RWPE1 (cell line): Measurements from ENCODE around the gene TGFBI.

ENCODE experiments used
- CTCF ChIA-PET: fragments of 350-600 bp; sonication (Branson Sonifier 250); formaldehyde crosslinking; extraction: SDS; loops from one replicate; lab custom pipeline; 2021; lab: Yijun Ruan, JAX
- POLR2A ChIA-PET: fragments of 400-600 bp; formaldehyde crosslinking; extraction: SDS; loops from one replicate; lab custom pipeline; 2020; ENCODE audit warnings: antibody characterized with exemption; ENCODE audit not compliant: low non-redundant PET; lab: Yijun Ruan, JAX
- DNase-seq: peaks from one replicate; pipeline ENCODE4 v3.0.0; 2012; ENCODE audit warnings: low spot score
- H3K27ac ChIP-seq: fragments of 450-650 bp; 2 replicates; pipeline ENCODE4 v1.5.1; 2017
- CTCF ChIP-seq: fragments of 450-650 bp; conservative IDR thresholded peaks from 2 replicates; pipeline ENCODE4 v1.5.1; 2017; ENCODE audit warnings: low read depth, mild to moderate bottlenecking

The TGFBI gene

GRCh38 chr5:136090319-136090718 lies 61.5 kb downstream of the TGFBI start:
- POLR2A ChIA-PET, result no interaction called here

DNA sequence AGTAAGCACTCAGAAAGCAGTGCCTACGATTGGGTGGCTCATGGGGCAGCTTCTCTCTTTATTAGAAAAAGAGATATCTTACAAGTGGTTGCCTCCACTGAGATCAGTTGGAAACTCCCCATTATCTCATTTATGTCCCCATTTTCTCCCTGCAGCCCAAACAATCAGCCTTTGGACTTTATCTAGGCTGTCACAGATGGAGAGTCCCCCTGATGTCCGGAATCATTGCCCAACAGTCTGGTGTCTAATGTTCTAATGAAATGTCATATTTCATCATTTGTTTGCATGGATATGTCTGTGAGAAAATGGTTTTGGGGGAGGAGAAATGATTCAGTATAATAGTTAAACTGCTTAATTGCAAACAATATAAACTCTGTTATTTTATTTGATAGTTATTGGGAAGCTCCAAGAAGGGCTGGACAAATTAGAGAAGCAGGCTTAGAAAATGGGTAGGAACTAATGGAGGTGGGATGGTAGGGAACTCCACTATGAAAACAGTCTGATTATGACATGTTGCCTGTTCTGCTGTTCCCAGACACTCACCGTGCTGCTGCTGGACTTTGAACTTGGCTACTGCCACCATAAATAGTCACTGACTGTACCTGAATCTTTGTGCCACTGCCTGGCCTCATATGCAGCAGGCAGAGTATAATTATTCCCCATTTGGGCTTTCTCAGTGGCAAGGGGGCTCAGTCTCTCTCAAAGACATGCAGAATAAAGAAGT lies 65.6 kb downstream of the TGFBI start:
- H3K27ac ChIP-seq, result no peak overlapping the region
- no peak for TF ChIP-seq CTCF
- CTCF ChIA-PET, result interaction anchor here (0.6 to 2.4 kb wide), 2 partner anchors 12 to 31 kb away, joined by 4 to 8 read pairs; no protein-coding TSS in a partner anchor
- POLR2A ChIA-PET, result no interaction called here
- DNase-seq, result no peak

More at GRCh38 chr5:136090319-136090718, 61.5 kb downstream of the TGFBI start:
- CTCF ChIA-PET, result no interaction called here
- no peak for TF ChIP-seq CTCF
- no peak overlapping the region for H3K27ac ChIP-seq
- no peak for DNase-seq

GRCh38 chr5:136094913-136095641 lies 66.3 kb downstream of the TGFBI start:
- ChIA-PET POLR2A (no interaction called here), CTCF (interaction anchor here (0.6 to 2.4 kb wide), 3 partner anchors 12 to 1634 kb away, joined by 4 to 8 read pairs (median 4); no protein-coding TSS in a partner anchor)
- no peak for TF ChIP-seq CTCF
- H3K27ac ChIP-seq, result no peak overlapping the region
- DNase-seq, result no peak

GRCh38 chr5:136098176-136098575 lies 69.4 kb downstream of the TGFBI start:
- ChIA-PET CTCF (no interaction called here), POLR2A (no interaction called here)
- no peak for DNase-seq
- no peak for TF ChIP-seq CTCF
- H3K27ac ChIP-seq, result no peak overlapping the region

DNA sequence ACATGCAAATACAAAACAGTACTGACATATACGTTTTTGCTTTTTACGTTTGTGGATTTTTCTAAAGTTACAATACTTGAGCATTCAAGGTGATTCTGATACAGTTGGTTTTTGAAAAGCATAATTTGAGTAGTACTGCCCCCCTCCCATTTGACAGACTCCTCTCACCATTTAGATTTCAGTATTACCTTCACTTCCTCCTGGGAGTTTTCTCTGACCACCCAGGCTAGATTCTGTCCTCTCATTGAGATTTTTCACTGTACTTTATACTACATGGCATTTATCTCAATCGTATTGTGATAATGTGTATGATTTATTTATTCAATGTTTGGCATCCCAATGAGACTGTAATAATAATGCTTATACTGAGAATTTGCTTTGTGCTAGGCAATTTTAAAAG lies 71.1 kb downstream of the TGFBI start:
- no peak for DNase-seq
- ChIA-PET POLR2A (no interaction called here), CTCF (no interaction called here)
- TF ChIP-seq CTCF, result no peak
- no peak overlapping the region for H3K27ac ChIP-seq

- CTCF ChIA-PET, result interaction anchor here (1.0 to 1.6 kb wide), 2 partner anchors 19 to 30 kb away, joined by 3 to 4 read pairs; partner anchors contain the start of gene SMAD5
Measured at GRCh38 chr5:136101884-136102283, 73.1 kb downstream of the TGFBI start.

More at GRCh38 chr5:136101884-136102283, 73.1 kb downstream of the TGFBI start:
- H3K27ac ChIP-seq, result no peak overlapping the region
- POLR2A ChIA-PET, result no interaction called here
- no peak for TF ChIP-seq CTCF
- DNase-seq, result no peak
